H7 (cell line): ENCODE data around the gene REEP6. TPM values are rescaled to one million over a fixed set of nuclear protein-coding genes. Genes with fewer than 3 reads are reported as not detected.
"Not testable (repeated sequence)": the region's sequence is repeated elsewhere in the genome, so short reads cannot be mapped to it uniquely, and the experiment has no call there.

ENCODE experiments used
- DNase-seq: peaks from one replicate; pipeline ENCODE4 v3.0.0; 2012
- H3K27me3 ChIP-seq: 2 replicates; pipeline ENCODE4 v1.6.0; 2011; ENCODE audit warnings: mild to moderate bottlenecking, low read length; ENCODE audit not compliant: control insufficient read depth, insufficient read depth
- H3K36me3 ChIP-seq: replicated peaks from 2 replicates; pipeline ENCODE4 v1.5.1; 2011; ENCODE audit warnings: low read length; ENCODE audit not compliant: control insufficient read depth, insufficient read depth
- H3K4me3 ChIP-seq: 2 replicates; pipeline ENCODE4 v1.5.1; 2011; ENCODE audit warnings: low read depth, mild to moderate bottlenecking, control low read depth, low read length, moderate library complexity; ENCODE audit not compliant: insufficient read depth
- total RNA-seq: library from RNA; depleted of rRNA; stranded (reverse); fragments of >200 nt; shearing (Covaris generic); gene quantifications from 2 replicates; pipeline ENCODE4 v1.2.3, GENCODE V29; 2014

The REEP6 gene
- total RNA-seq, 1 experiment from 2014 or later = 4.5 TPM

DNA sequence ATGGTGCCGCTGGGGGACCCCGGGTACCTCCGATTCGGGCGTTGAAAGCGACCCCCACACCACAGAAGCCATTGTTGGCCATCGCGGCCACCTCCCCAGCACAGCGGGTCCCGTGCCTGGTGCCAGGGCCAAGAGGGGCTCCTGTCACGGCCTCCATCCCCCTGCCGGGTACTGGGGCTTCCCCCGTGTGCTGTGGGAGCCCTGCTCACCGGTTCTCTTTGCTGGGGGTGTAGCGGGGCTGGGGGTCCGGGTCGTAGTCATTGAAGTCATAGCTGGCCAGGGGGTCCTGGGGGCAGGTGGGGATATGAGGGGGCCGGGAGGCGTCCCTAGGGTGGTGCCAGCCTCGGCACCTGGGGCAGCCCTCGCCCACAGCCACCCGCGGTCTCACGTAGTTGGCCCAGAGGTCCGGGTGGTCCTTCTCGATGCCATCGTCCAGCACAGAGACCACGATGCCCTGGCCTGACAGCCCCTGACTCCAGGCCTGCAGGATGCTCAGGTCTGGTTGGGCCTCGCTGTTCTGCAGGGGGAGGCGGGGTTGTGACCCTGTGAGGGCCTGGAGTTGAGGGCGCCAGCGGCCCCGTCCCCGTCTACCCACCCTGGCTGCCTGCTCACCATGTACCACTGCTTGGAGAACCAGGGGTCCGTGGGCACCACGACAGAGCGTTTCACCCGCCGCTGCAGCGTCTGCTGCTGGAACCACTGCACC is 3.3 kb upstream of the REEP6 start:
- no peaks in the 10 kb centered on the region for H3K36me3 ChIP-seq
- no peak for DNase-seq
- peaks cover 16% of the 10 kb centered on the region for H3K27me3 ChIP-seq
- H3K4me3 ChIP-seq = no peak overlapping the region

DNA sequence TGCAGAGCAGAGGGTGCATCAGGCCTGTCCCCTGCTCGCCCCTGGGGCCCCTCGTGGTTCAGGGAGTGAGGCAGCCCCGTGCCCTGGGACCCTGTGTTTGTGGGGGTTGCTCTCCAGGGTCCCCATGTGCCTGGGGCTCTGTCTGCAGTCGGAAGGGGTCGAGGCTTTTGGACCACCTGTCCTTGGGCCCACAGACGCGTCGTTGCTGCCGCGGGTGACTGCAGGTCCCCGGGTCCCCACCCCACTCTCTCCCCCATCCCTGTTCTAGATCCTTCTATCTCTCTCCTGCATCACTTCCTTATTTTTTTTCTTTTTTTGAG is 2.7 kb upstream of the REEP6 start:
- H3K4me3 ChIP-seq = no peak overlapping the region
- no peak for DNase-seq
- peaks cover 19% of the 10 kb centered on the region for H3K27me3 ChIP-seq
- H3K36me3 ChIP-seq = no peaks in the 10 kb centered on the region

DNA sequence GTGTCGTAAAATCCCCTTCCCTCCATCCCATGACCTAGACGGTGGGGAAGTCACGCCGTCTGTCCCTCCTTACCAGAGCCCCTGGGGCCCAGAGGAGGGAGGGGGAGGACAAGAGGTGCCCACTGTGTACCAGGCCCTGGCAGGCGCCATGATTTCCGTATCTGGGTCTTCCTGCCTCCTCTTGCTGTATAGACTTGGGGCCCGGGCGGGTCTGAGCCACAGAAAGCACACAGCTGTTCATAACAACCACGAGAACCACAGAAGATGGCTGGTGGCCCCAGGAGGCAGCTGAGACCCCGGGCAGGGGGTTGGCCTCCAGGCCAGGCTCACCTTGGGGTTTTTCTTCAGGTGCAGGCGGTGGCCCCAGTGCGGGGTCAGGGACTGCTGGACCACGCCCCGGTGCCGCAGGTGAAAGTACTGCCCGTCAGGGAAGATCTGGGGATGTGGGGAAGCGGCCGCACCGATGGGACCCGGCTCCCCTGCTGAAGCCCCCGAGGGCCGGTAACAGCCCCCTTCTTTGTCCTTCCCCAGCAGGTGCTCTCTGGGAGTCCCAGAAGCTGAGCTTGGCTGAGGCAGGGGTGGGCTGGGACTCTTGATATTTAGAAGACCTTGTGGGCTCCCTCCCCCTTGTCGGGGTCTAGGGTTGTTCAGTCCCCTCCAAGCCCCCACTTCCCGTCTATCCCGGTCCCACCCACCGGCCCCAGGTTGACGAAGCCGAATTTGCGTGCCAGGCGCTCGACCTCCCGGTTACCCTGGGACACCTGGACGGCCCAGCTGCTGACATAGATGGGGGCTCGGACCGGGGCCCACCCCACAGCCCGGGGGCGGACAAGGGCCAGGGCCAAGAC is 1.3 kb upstream of the REEP6 start:
- Histone ChIP-seq H3K36me3 (no peaks in the 10 kb centered on the region), H3K27me3 (peaks cover 19% of the 10 kb centered on the region), H3K4me3 (peak overlapping the region; percentile 49)
- peak; percentile 84 for DNase-seq

GRCh38 chr19:1490311-1491113 is 469 bp upstream of the REEP6 start, which contains the start of gene PCSK4:
TSS of gene PCSK4 (minus strand) at chr19:1490350. CDS start at chr19:1490346, 4 bp downstream.
- Histone ChIP-seq H3K27me3 (peaks cover 19% of the 10 kb centered on the region), H3K4me3 (peak within 1 kb of the TSS; percentile 61), H3K36me3 (no peaks in the 10 kb centered on the region)
- peak; percentile 100 for DNase-seq

- Histone ChIP-seq H3K36me3 (no peaks in the 10 kb centered on the region), H3K4me3 (peak overlapping the region; percentile 61), H3K27me3 (peaks cover 19% of the 10 kb centered on the region)
- DNase-seq = no peak
Observed at GRCh38 chr19:1491849-1492170, 829 bp downstream of the REEP6 start.

GRCh38 chr19:1492474-1493006 is 1.6 kb downstream of the REEP6 start:
- H3K4me3 ChIP-seq = no peak overlapping the region
- no peak for DNase-seq
- peaks cover 19% of the 10 kb centered on the region for H3K27me3 ChIP-seq
- no peaks in the 10 kb centered on the region for H3K36me3 ChIP-seq

GRCh38 chr19:1494115-1494815 is 3.3 kb downstream of the REEP6 start:
- no peak for DNase-seq
- Histone ChIP-seq H3K36me3 (no peaks in the 10 kb centered on the region), H3K27me3 (peaks cover 19% of the 10 kb centered on the region), H3K4me3 (no peak overlapping the region)

DNA sequence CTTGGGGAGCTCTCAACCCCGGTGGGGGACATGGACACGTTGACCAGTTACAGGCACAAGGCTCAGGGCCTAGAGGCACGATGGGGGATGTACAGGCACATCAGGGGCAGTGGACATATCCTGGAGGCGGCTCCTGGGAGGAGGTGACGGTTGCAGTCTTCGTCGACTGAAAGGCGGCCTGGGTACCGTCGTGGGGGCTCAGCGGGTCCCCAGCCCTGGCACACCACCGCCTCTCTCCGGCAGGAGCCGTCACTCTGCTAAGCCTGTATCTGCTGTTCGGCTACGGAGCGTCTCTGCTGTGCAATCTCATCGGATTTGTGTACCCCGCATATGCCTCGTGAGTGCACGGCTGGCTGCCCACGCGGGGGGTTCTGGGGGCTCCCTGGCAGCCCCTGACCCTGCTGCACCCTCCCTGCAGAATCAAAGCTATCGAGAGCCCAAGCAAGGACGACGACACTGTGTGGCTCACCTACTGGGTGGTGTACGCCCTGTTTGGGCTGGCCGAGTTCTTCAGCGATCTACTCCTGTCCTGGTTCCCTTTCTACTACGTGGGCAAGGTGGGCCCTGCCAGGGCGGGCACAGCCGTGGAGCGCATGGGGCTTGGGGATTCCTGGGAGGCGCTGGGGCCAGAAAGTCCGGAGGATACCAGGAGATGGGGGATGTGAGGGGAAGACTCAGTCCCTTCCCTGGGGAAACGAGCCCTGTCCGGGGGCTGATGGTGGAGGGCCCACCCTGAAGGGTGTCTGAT is 4.2 kb downstream of the REEP6 start:
- Histone ChIP-seq H3K36me3 (no peaks in the 10 kb centered on the region), H3K27me3 (peaks cover 17% of the 10 kb centered on the region), H3K4me3 (no peak overlapping the region)
- no peak for DNase-seq

- no peak for DNase-seq
- peaks cover 17% of the 10 kb centered on the region for H3K27me3 ChIP-seq
- no peaks in the 10 kb centered on the region for H3K36me3 ChIP-seq
- H3K4me3 ChIP-seq = no peak overlapping the region
Observed at GRCh38 chr19:1495799-1496713, 5.1 kb downstream of the REEP6 start.

GRCh38 chr19:1496714-1497577 is 6.0 kb downstream of the REEP6 start:
- no peak overlapping the region for H3K4me3 ChIP-seq
- DNase-seq = no peak
- H3K36me3 ChIP-seq = no peaks in the 10 kb centered on the region
- H3K27me3 ChIP-seq = peaks cover 8% of the 10 kb centered on the region

- no peaks in the 10 kb centered on the region for H3K36me3 ChIP-seq
- no peak overlapping the region for H3K4me3 ChIP-seq
- DNase-seq = no peak
- peaks cover 3% of the 10 kb centered on the region; the same call in 1 of the 2 replicates for H3K27me3 ChIP-seq
Observed at GRCh38 chr19:1497578-1498235, 6.7 kb downstream of the REEP6 start.

- not testable (repeated sequence) for H3K36me3 ChIP-seq, DNase-seq, H3K4me3 ChIP-seq
- peaks cover 12% of the 10 kb centered on the region for H3K27me3 ChIP-seq
Observed at GRCh38 chr19:1499231-1499630, 8.2 kb downstream of the REEP6 start.
